Mucosa of gallbladder (tissue), 1 donor: ENCODE data around the gene AFTPH. TPM values are rescaled to one million over a fixed set of nuclear protein-coding genes. Genes with fewer than 3 reads are reported as not detected.
"Not testable (repeated sequence)": the region's sequence is repeated elsewhere in the genome, so short reads cannot be mapped to it uniquely, and the experiment has no call there.

ENCODE experiments used
- DNase-seq: peaks from one replicate; pipeline ENCODE4 v3.0.0-alpha.2; 2020; ENCODE audit warnings: low spot score
- total RNA-seq: library from RNA; stranded (reverse); gene quantifications from one replicate; pipeline ENCODE4 v1.2.1, GENCODE V29; 2021
- donor health status: DM: no; HTN: no; CAD: no.

The AFTPH gene
- total RNA-seq, 1 donor from 2014 or later, result 62.4 TPM

GRCh38 chr2:64500549-64500948 lies 23.6 kb upstream of the AFTPH start:
- DNase-seq, result no peak

GRCh38 chr2:64501946-64502345 lies 22.2 kb upstream of the AFTPH start:
- DNase-seq, result no peak

GRCh38 chr2:64502860-64503259 lies 21.3 kb upstream of the AFTPH start:
- DNase-seq, result no peak

GRCh38 chr2:64504774-64505720 lies 19.1 kb upstream of the AFTPH start:
- no peak for DNase-seq

GRCh38 chr2:64506686-64507085 lies 17.4 kb upstream of the AFTPH start:
- DNase-seq, result no peak

- no peak for DNase-seq
These were observed 10.1 kb upstream of the AFTPH start for GRCh38 chr2:64514008-64514407.

- DNase-seq, result no peak
These were observed 9.0 kb upstream of the AFTPH start for GRCh38 chr2:64515086-64515485.

- no peak for DNase-seq
These were observed 7.2 kb upstream of the AFTPH start for GRCh38 chr2:64516651-64517510.

- DNase-seq, result no peak
These were observed 6.6 kb upstream of the AFTPH start for GRCh38 chr2:64517511-64517884.

- DNase-seq, result peak; percentile 82
These were observed 1.2 kb upstream of the AFTPH start for GRCh38 chr2:64522843-64523428.

- DNase-seq, result no peak
These were observed 632 bp downstream of the AFTPH start for GRCh38 chr2:64524604-64525316.

- DNase-seq, result no peak
These were observed 1.1 kb downstream of the AFTPH start for GRCh38 chr2:64525317-64525613.

- DNase-seq, result no peak
These were observed 1.9 kb downstream of the AFTPH start for GRCh38 chr2:64526034-64526433.

- DNase-seq, result not testable (repeated sequence)
These were observed 6.8 kb downstream of the AFTPH start for GRCh38 chr2:64530946-64531345.

- DNase-seq, result no peak
These were observed 7.9 kb downstream of the AFTPH start for GRCh38 chr2:64532030-64532429.

- DNase-seq, result no peak
These were observed 9.8 kb downstream of the AFTPH start for GRCh38 chr2:64533882-64534281.

- DNase-seq, result no peak
These were observed 10.2 kb downstream of the AFTPH start for GRCh38 chr2:64534363-64534762.

GRCh38 chr2:64535024-64535423 lies 10.9 kb downstream of the AFTPH start:
- no peak for DNase-seq

GRCh38 chr2:64537991-64538390 lies 13.9 kb downstream of the AFTPH start:
- no peak for DNase-seq

- no peak for DNase-seq
These were observed 14.8 kb downstream of the AFTPH start for GRCh38 chr2:64538764-64539433.

GRCh38 chr2:64540615-64541014 lies 16.5 kb downstream of the AFTPH start:
- DNase-seq, result no peak
